NB4 (cell line): Measurements from ENCODE around the gene MCC.

ENCODE experiments used
- DNase-seq: peaks from one replicate; pipeline ENCODE4 v3.0.0; 2010; ENCODE audit warnings: low read depth
- H3K4me3 ChIP-seq: one replicate; pipeline ENCODE4 v1.5.1; 2011; ENCODE audit warnings: mild to moderate bottlenecking, low read depth, low read length, moderate library complexity
- MAX ChIP-seq: IDR thresholded peaks from 2 replicates; pipeline ENCODE4 v1.6.1; 2011; ENCODE audit warnings: low read depth, low read length
- MYC ChIP-seq: IDR thresholded peaks from 2 replicates; pipeline ENCODE4 v1.6.1; 2011; ENCODE audit warnings: low read depth, low read length
- POLR2A ChIP-seq: IDR thresholded peaks from 2 replicates; pipeline ENCODE4 v1.6.1; 2011; ENCODE audit warnings: mild to moderate bottlenecking; ENCODE audit not compliant: insufficient read length; ENCODE audit errors: extremely low read depth
- TF ChIP-seq, protein P1 (sequence below): IDR thresholded peaks from one replicate; pipeline ENCODE4 v1.5.1; 2012; ENCODE audit warnings: low read depth, low read length

MCC gene

GRCh38 chr5:113092683-113093082 is 395.6 kb downstream of the MCC start:
- no peak for DNase-seq
- H3K4me3 ChIP-seq, result no peak overlapping the region
- TF ChIP-seq, protein P1, sequence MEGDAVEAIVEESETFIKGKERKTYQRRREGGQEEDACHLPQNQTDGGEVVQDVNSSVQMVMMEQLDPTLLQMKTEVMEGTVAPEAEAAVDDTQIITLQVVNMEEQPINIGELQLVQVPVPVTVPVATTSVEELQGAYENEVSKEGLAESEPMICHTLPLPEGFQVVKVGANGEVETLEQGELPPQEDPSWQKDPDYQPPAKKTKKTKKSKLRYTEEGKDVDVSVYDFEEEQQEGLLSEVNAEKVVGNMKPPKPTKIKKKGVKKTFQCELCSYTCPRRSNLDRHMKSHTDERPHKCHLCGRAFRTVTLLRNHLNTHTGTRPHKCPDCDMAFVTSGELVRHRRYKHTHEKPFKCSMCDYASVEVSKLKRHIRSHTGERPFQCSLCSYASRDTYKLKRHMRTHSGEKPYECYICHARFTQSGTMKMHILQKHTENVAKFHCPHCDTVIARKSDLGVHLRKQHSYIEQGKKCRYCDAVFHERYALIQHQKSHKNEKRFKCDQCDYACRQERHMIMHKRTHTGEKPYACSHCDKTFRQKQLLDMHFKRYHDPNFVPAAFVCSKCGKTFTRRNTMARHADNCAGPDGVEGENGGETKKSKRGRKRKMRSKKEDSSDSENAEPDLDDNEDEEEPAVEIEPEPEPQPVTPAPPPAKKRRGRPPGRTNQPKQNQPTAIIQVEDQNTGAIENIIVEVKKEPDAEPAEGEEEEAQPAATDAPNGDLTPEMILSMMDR, result no peak
- TF ChIP-seq MYC (no peak), MAX (no peak), POLR2A (no peak)

DNA sequence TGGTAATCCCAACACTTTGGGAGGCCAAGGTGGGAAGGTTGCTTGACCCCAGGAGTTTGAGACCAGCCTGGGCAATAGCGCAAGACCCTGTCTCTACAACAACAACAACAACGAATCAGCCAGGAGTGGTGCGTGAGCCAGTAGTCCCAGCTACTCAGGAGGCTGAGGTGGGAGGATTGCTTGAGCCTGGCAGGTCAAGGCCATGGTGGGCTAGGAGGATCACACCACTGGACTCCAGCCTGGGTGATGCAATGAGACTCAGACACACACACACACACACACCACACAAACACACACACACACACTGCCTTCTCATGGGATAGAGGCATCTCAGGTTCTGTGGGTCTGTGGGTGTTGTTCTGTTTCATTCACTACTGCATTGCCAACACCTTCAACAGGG is 396.6 kb downstream of the MCC start:
- no peak overlapping the region for H3K4me3 ChIP-seq
- TF ChIP-seq MYC (no peak), MAX (no peak), POLR2A (no peak)
- TF ChIP-seq, protein P1, result no peak
- no peak for DNase-seq

DNA sequence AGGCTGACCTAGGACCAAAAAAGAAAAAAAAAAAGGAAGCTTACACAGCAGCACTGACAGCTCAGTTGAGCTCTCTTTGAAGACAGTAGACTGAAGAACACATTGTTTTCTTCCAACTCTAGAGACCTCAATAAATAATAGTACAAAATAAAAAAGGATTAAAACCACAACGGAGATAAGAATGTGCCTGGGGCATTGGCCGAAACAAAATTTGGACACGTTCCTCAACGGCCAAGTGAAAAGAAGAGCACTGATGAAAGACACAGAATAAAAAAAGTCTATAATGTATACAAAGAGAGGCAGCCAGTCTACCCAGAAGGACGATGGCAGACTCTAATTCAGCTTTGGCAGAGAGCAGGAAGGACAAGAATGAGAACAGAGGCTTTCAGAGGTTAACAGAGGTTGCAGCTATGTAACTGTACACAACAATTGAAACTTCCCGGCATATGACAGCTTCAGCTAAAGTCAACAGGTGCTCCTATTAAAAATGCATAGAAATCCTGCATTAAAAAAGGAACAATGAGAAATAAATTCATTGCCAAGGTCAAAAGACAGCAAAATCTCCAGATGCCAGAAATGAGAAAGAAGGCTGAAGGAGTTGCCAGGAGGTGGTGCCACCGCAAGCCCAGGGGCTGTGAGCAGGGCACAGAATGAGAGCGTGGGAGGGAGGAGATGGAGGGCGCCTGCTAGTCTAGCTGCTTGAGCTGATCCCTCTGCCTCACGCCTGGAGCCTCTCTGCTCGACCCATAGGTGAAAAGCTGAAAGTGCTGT is 397.7 kb downstream of the MCC start:
- DNase-seq, result no peak
- TF ChIP-seq POLR2A, result no peak
- no peak for TF ChIP-seq MYC
- TF ChIP-seq MAX, result no peak
- no peak overlapping the region for H3K4me3 ChIP-seq

DNA sequence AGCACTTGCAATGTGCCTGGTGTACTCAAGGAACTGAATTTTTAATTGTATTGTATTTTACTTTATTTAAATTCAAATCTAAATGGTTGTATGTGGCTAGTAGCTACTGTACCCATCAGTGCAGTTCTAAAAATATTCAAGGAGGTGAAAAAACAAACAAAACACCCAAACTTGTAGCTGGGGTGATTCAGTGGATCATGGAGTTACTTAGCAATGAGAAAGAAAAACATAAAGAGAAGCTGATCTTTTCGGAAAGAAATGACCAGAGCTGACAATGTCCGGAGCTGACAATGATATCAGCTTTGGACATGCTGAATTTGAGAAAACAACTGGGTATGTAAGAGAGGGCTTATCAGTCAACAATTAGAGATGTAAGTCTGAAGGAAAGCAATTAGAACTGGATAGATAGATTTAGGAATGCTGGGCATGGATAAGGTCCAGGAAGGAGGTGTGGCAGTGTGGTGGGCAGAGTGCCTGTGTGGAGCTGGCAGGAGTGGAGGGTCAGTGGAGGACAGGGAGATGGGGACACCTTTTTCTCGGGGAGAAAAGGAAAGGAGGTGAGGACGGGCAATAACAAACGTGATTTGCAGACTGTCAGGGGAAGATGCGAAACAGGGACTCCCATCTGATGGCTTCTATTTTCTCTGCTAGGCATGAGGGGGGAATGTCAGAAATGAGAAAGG is 398.5 kb downstream of the MCC start:
- H3K4me3 ChIP-seq, result no peak overlapping the region
- no peak for DNase-seq
- TF ChIP-seq MAX (no peak), MYC (no peak), POLR2A (no peak)
- TF ChIP-seq, protein P1, result no peak

DNA sequence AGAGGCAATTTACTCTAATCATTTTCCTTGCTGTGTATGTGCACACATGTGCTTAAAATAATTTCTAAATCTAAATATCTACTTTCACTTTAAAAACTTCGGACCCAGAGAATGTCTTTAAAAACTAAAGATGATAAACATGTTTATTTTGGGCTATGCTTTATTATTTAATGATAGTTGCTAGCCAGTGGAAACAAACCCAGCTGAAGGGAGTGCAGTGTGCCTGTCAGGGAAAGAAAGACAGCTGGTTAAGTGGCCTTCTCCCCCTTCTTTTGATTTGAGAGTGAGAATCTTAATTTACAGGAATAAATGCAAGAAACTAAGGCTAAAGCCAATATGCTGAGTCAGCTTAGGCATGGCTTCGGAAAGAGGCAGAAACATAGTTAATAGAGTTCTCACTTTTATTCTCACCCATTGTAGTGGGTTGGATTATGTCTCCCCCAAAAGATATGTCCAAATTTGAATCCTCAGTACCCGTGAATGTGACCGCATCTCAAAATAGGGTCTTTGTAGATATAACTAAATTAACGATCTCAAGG is 400.2 kb downstream of the MCC start:
- DNase-seq, result no peak
- no peak overlapping the region for H3K4me3 ChIP-seq
- TF ChIP-seq MAX (no peak), MYC (no peak), POLR2A (no peak)
- TF ChIP-seq, protein P1, result no peak
